GM12865 (cell line): Measurements from ENCODE around the gene FNIP1.

ENCODE experiments used
- DNase-seq: peaks from one replicate; pipeline ENCODE4 v3.0.0; 2010; ENCODE audit warnings: low read depth
- H3K4me3 ChIP-seq: 2 replicates; pipeline ENCODE4 v1.5.1; 2011; ENCODE audit warnings: mild to moderate bottlenecking, low read depth, low read length, control low read depth
- CTCF ChIP-seq: IDR thresholded peaks from 2 replicates; pipeline ENCODE4 v1.5.1; 2011; ENCODE audit warnings: low read length, control low read depth, low read depth, inconsistent platforms; ENCODE audit not compliant: insufficient read depth; ENCODE audit errors: missing control alignments

Gene FNIP1

GRCh38 chr5:131716650-131717049, 80.2 kb downstream of the FNIP1 start:
- no peak for DNase-seq
- H3K4me3 ChIP-seq, result no peak overlapping the region
- TF ChIP-seq CTCF, result no peak

DNA sequence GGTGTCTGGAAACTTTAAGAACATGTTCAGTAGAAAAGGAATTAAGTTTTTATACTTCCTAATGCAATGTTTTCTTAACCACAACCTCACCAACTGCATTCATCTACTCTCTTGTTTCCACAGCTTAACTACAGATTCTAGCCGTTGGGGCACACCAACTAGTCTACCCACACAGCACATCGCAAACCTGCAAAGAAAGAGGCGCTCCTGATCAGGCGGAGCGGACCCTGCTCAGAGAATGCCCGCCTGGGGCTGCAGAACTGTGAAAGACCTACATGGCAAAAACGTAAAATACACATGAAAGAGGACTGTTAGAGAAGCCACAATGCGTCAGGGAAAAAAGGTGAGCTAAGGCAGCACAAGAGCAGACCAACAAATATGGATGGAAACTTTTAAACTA, 86.4 kb downstream of the FNIP1 start:
- TF ChIP-seq CTCF, result no peak
- no peak for DNase-seq
- H3K4me3 ChIP-seq, result no peak overlapping the region

DNA sequence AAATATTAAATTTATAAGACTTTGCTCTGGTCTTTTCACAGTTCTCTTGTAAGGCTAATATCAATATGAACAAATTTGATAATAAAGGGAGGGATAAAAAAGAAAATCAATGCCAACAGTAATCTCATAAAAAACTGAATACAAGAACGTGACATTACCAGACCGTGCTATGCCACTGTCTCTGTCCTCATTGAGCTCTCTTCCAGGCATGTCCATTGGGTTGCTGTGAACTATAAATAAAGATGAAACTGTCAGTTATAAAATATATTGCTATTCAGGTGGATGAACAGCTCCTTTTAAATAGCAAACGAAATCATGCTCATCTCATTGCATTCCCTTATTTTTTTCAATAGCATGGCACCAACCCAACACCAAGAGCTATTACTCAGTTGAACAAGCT, 87.8 kb downstream of the FNIP1 start:
- TF ChIP-seq CTCF, result no peak
- no peak overlapping the region for H3K4me3 ChIP-seq
- DNase-seq, result no peak

DNA sequence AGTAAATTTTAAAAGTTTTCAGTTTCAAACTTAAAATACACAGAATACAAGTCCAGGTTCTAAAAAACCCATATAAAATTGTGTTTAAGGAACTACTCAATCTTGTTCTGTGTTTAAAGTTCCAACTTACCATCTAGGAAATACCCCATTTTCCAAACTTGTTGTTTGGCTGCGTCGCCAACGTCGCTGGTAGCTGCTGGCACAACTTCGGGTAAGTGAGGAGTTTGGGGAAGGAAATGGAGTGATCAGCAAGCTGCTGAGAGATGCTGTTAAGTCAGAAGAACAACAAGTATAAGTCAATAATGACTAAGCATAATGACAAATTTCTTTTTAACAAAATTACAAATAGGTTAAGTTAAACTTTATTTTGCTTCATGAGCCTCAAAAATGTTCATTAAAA, 90.5 kb downstream of the FNIP1 start:
- no peak for DNase-seq
- TF ChIP-seq CTCF, result no peak
- H3K4me3 ChIP-seq, result no peak overlapping the region

- no peak overlapping the region for H3K4me3 ChIP-seq
- TF ChIP-seq CTCF, result no peak
- DNase-seq, result no peak
These were observed 101.9 kb downstream of the FNIP1 start for GRCh38 chr5:131694926-131695325.

DNA sequence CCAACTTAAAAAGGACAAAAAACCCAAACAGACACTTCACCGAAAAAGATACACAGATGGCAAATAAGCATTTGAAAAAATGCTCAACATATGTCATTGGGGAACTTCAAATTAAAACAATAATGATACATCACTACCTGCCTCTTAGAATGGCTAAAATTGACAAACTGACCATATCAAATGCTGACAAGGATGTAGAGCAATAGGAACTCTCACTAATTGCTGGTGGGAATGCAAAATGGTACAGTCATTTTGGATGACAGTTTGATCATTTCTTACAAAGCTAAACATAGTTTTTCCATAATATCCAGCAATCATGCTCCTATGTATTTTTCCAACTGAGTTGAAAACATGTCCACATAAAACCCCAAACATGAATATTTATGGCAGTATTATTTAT, 102.9 kb downstream of the FNIP1 start:
- no peak for DNase-seq
- no peak for TF ChIP-seq CTCF
- H3K4me3 ChIP-seq, result no peak overlapping the region

GRCh38 chr5:131685516-131686171, 111.2 kb downstream of the FNIP1 start:
- DNase-seq, result no peak
- H3K4me3 ChIP-seq, result no peak overlapping the region
- no peak for TF ChIP-seq CTCF
